Endothelial cell of umbilical vein (primary cell): Measurements from ENCODE around the gene PLAAT3. TPM values are rescaled to one million over a fixed set of nuclear protein-coding genes. Genes with fewer than 3 reads are reported as not detected.

Experiments used
- BruUV-seq: library from RNA; stranded (reverse); fragments of 400-500 nt; replicated peaks from 2 replicates; lab custom pipeline; 2021; lab: Mats Ljungman, UMichigan
- CTCF ChIA-PET: fragments of 300-600, 350-600 bp; sonication (Branson Sonifier 250); formaldehyde crosslinking; loops from one replicate; lab custom pipeline; 2021; ENCODE audit warnings: antibody characterized with exemption, inconsistent platforms; lab: Charles Lee
- POLR2A ChIA-PET: fragments of 300-600, 350-600 bp; sonication (Branson Sonifier 250); formaldehyde crosslinking; loops from one replicate; lab custom pipeline; 2021; ENCODE audit warnings: antibody characterized with exemption, inconsistent platforms; lab: Charles Lee
- DNase-seq: peaks from one replicate; pipeline ENCODE4 v3.0.0-alpha.2; 2011; ENCODE audit warnings: low read depth, low spot score
- FAIRE-seq: peaks from 2 replicates; lab custom pipeline; 2011; peaks lifted over from hg19 to GRCh38; lab: Jason Lieb, UNC
- H2AFZ ChIP-seq: 2 replicates; pipeline ENCODE4 v1.6.0; 2012; ENCODE audit warnings: low read depth, low read length, control low read depth, inconsistent platforms
- H3K27ac ChIP-seq: 2 replicates; pipeline ENCODE4 v1.5.1; 2011; ENCODE audit warnings: low read depth, mild to moderate bottlenecking, control low read depth, low read length, moderate library complexity; ENCODE audit not compliant: insufficient read depth
- H3K27me3 ChIP-seq, 2 experiments: 2 replicates each; pipeline versions ENCODE4 v1.6.0 to v1.6.1; 2011; ENCODE audit warnings: low read length in 2 of 2, mixed read lengths in 1 of 2; ENCODE audit not compliant: control insufficient read depth in 2 of 2, insufficient read depth in 2 of 2
- H3K36me3 ChIP-seq, 2 experiments: 2 replicates in 1 of 2; 3 replicates in 1 of 2; pipeline ENCODE4 v1.5.1; 2011; ENCODE audit warnings: low read length in 2 of 2, mild to moderate bottlenecking in 1 of 2, moderate library complexity in 1 of 2; ENCODE audit not compliant: control insufficient read depth in 2 of 2, insufficient read depth in 2 of 2; ENCODE audit errors: extremely low read depth in 1 of 2
- H3K4me1 ChIP-seq: 3 replicates; pipeline ENCODE4 v1.5.1; 2011; ENCODE audit warnings: mild to moderate bottlenecking, low read length; ENCODE audit not compliant: control insufficient read depth, insufficient read depth; ENCODE audit errors: extremely low read depth
- H3K4me2 ChIP-seq: 2 replicates; pipeline ENCODE4 v1.6.1; 2011; ENCODE audit warnings: low read length, control low read depth, mixed read lengths; ENCODE audit not compliant: insufficient read depth
- H3K4me3 ChIP-seq, 3 experiments: fragments of 200-600 bp in 1 of 3; sonication (generic), shearing (Covaris generic) in 1 of 3; replicated peaks in 1 of 3; 2 replicates each; pipeline ENCODE4 v1.5.1; 2011 to 2016; ENCODE audit warnings: control low read depth in 3 of 3, low read length in 3 of 3, mild to moderate bottlenecking in 2 of 3, inconsistent platforms in 1 of 3, low read depth in 1 of 3, moderate library complexity in 1 of 3; ENCODE audit not compliant: insufficient read depth in 1 of 3
- H3K79me2 ChIP-seq: 2 replicates; pipeline ENCODE4 v1.6.0; 2012; ENCODE audit warnings: low read length, inconsistent platforms; ENCODE audit not compliant: control insufficient read depth, insufficient read depth
- H3K9ac ChIP-seq: replicated peaks from 2 replicates; pipeline ENCODE3; 2011; ENCODE audit warnings: low read length, control low read depth; ENCODE audit not compliant: insufficient read depth; ENCODE audit errors: extremely low read depth
- H3K9me1 ChIP-seq: replicated peaks from 3 replicates; pipeline ENCODE4 v1.6.0; 2011; ENCODE audit warnings: mild to moderate bottlenecking, low read length; ENCODE audit not compliant: control insufficient read depth, insufficient read depth; ENCODE audit errors: extremely low read depth
- H3K9me3 ChIP-seq: replicated peaks from 2 replicates; pipeline ENCODE4 v1.5.1; 2012; ENCODE audit warnings: low read length, inconsistent platforms; ENCODE audit not compliant: control insufficient read depth, insufficient read depth
- H4K20me1 ChIP-seq: replicated peaks from 2 replicates; pipeline ENCODE3; 2011; ENCODE audit warnings: mild to moderate bottlenecking, low read length; ENCODE audit not compliant: control insufficient read depth, insufficient read depth; ENCODE audit errors: extremely low read depth
- EZH2 ChIP-seq: IDR thresholded peaks from 2 replicates; pipeline ENCODE4 v1.6.1; 2012; ENCODE audit warnings: borderline replicate concordance, low read depth, mild to moderate bottlenecking, moderate library complexity, low read length, inconsistent platforms; ENCODE audit not compliant: severe bottlenecking
- FOS ChIP-seq: IDR thresholded peaks from 2 replicates; pipeline ENCODE4 v1.6.1; 2011; ENCODE audit warnings: mild to moderate bottlenecking, low read length, moderate library complexity, borderline replicate concordance; ENCODE audit not compliant: insufficient read depth
- GATA2 ChIP-seq: IDR thresholded peaks from 2 replicates; pipeline ENCODE4 v1.7.0; 2011; ENCODE audit warnings: low read depth, mild to moderate bottlenecking, moderate library complexity, mixed read lengths, low read length; ENCODE audit not compliant: insufficient read length, insufficient read depth
- JUN ChIP-seq: IDR thresholded peaks from 2 replicates; pipeline ENCODE4 v1.6.1; 2011; ENCODE audit warnings: borderline replicate concordance, low read depth; ENCODE audit not compliant: insufficient read length, insufficient read depth
- MYC ChIP-seq: IDR thresholded peaks from one replicate; pipeline ENCODE4 v1.6.1; 2011; ENCODE audit warnings: mild to moderate bottlenecking, low read depth, low read length
- POLR2A ChIP-seq: IDR thresholded peaks from 2 replicates; pipeline ENCODE4 v1.6.1; 2012; ENCODE audit warnings: low read depth, mild to moderate bottlenecking, control low read depth, low read length
- POLR2AphosphoS5 ChIP-seq: IDR thresholded peaks from 2 replicates; pipeline ENCODE4 v1.6.1; 2012; ENCODE audit warnings: low read depth, mild to moderate bottlenecking, control low read depth, low read length, moderate library complexity; ENCODE audit not compliant: insufficient read depth
- dilution Hi-C: fragments of 300-500 bp; cut with MboI; formaldehyde crosslinking; loops from one replicate; pipeline ENCODE4 v1.15.0; 2019; ENCODE audit warnings: low sequenced_read_pairs; ENCODE audit not compliant: extremely low pct_ligation_motif_present
- intact Hi-C: fragments of 100-400 bp; cut with micrococcal nuclease; formaldehyde crosslinking; loops from one replicate; pipeline ENCODE4 v1.10.0; 2022
- polyA plus RNA-seq, 4 experiments: library from polyadenylated mRNA; depleted of rRNA in 3 of 4; stranded (reverse) in 3 of 4; unstranded in 1 of 4; fragments of >200 nt; gene quantifications; 2 replicates each; pipeline versions ENCODE4 v1.2.1 to v1.2.3, GENCODE V29; 2011 to 2012; ENCODE audit warnings: missing spikeins in 1 of 4
- total RNA-seq: library from RNA; stranded (reverse); gene quantifications from 2 replicates; pipeline ENCODE4 v1.2.3, GENCODE V29; 2021
- TF ChIP-seq, protein P1 (sequence below): IDR thresholded peaks from 2 replicates; pipeline ENCODE4 v1.6.1; 2011; ENCODE audit not compliant: insufficient read depth, insufficient read length
- TF ChIP-seq, protein P2 (sequence below), 2 donors: IDR thresholded peaks; 1 replicate in 1 of 2; 2 replicates in 1 of 2; pipeline ENCODE4 v1.5.1; 2011; ENCODE audit warnings: low read length in 2 of 2, mild to moderate bottlenecking in 2 of 2, moderate library complexity in 2 of 2, control low read depth in 1 of 2, inconsistent platforms in 1 of 2, low read depth in 1 of 2; ENCODE audit not compliant: insufficient read depth in 1 of 2; ENCODE audit errors: extremely low read depth in 1 of 2

PLAAT3 gene
- total and polyA plus RNA-seq, 2 donors (not counting 3 experiments of a cell fraction or from before 2014, with no cell fraction given) = 22.8 to 40.2 TPM

DNA sequence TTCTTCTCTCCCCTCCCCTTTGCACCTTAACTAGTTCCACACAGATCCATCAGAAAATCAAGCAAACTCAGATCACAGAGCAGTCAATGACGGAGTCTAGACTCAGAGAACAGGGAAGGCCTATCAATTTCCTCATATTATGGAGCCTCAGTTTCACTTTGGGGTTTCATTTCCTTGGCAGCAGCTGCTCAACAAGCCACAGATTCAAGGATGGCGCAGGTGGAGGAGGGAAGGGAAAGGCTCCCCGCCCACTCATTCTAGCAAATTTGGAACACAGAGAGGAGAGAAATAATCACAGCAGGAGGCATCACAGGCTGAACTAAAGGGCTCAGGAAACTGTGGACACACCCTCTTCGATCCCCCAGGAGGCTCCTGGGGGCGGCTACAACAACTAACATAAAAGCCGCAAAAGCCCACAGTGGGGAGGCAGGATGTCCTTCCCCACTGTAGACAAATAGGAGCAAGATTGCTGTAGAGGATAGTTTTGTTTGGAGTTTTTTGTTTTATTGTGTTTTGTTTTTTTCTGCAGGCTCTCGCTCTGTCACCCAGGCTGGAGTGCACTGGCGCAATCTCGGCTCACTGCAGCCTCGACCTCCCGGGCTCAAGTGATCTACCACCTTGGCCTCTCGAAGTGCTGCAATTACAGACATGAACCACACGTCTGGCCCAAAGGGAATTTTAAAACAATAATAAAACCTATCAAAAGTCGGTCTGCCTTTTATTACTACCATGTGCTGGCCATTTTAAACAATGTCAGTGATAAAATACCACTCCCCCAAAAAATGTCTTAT, 3.4 kb downstream of the PLAAT3 start:
- Histone ChIP-seq H3K36me3 (no peaks in the 10 kb centered on the region), H3K9me3 (no peaks in the 10 kb centered on the region), H3K4me2 (peak overlapping the region; percentile 72), H3K4me1 (peaks cover 23% of the 10 kb centered on the region), H4K20me1 (no peaks in the 10 kb centered on the region), H3K27ac (no peak overlapping the region), H3K4me3 (peak overlapping the region in 1 of 3 experiments; percentile 5), H3K27me3 (no peaks in the 10 kb centered on the region), H3K9me1 (no peaks in the 10 kb centered on the region), H3K9ac (no peak overlapping the region), H2AFZ (peak overlapping the region; percentile 29), H3K79me2 (peaks cover 15% of the 10 kb centered on the region)
- no TSS peak for BruUV-seq
- ChIA-PET POLR2A (no interaction called here), CTCF (no interaction called here)
- FAIRE-seq = peak; percentile 12
- TF ChIP-seq FOS (no peak), POLR2A (no peak), POLR2AphosphoS5 (no peak), GATA2 (no peak), JUN (no peak), MYC (no peak), EZH2 (no peak)
- TF ChIP-seq, protein P1, sequence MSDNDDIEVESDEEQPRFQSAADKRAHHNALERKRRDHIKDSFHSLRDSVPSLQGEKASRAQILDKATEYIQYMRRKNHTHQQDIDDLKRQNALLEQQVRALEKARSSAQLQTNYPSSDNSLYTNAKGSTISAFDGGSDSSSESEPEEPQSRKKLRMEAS = no peak
- TF ChIP-seq, protein P2, sequence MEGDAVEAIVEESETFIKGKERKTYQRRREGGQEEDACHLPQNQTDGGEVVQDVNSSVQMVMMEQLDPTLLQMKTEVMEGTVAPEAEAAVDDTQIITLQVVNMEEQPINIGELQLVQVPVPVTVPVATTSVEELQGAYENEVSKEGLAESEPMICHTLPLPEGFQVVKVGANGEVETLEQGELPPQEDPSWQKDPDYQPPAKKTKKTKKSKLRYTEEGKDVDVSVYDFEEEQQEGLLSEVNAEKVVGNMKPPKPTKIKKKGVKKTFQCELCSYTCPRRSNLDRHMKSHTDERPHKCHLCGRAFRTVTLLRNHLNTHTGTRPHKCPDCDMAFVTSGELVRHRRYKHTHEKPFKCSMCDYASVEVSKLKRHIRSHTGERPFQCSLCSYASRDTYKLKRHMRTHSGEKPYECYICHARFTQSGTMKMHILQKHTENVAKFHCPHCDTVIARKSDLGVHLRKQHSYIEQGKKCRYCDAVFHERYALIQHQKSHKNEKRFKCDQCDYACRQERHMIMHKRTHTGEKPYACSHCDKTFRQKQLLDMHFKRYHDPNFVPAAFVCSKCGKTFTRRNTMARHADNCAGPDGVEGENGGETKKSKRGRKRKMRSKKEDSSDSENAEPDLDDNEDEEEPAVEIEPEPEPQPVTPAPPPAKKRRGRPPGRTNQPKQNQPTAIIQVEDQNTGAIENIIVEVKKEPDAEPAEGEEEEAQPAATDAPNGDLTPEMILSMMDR (IDR thresholded peaks at IDR 0.05; ENCODE audit: extremely low read depth in 1 of 2, insufficient read depth in 1 of 2, low read depth in 1 of 2, low read length in 2 of 2) = no peak
- DNase-seq = no peak
- dilution Hi-C loops = no loop called here
- intact Hi-C loops = loop anchor here (10.0 kb wide), 1 partner anchor 706 kb away; no protein-coding TSS in a partner anchor
